HG03575 (cell line): ENCODE data around the gene TUBB2A.
A peak's percentile ranks its signal among the peaks of the same experiment; 100 is the strongest.

ENCODE experiments used
- ATAC-seq: cut with Tn5 transposase; IDR thresholded peaks from one replicate; pipeline ENCODE4 v1.9.1; 2021; ENCODE audit not compliant: unreplicated experiment, insufficient number of reproducible peaks, low FRiP score; ENCODE audit errors: extremely low read depth

TUBB2A gene

DNA sequence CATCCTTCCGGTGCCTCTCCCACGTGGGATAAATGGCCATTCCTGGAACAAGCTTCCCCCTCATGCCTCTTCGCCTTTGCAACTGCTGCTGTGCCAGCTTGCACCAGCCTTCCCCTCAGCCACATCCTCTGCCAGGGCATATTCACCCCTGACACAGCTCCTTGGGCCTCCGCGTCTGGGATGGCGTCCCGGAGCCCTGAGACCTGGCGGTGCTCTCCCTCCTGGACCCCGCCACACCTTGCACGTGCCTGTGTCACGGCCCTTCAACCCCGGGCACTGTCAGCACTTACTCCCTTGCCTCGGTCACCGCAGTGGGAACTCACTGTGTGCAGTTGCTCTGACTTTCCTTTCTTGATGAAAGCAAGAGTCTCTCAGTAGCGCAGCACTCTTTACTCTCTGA, 25.6 kb downstream of the TUBB2A start:
- no peak for ATAC-seq

GRCh38 chr6:3128356-3129108, 28.8 kb downstream of the TUBB2A start:
- no peak for ATAC-seq

DNA sequence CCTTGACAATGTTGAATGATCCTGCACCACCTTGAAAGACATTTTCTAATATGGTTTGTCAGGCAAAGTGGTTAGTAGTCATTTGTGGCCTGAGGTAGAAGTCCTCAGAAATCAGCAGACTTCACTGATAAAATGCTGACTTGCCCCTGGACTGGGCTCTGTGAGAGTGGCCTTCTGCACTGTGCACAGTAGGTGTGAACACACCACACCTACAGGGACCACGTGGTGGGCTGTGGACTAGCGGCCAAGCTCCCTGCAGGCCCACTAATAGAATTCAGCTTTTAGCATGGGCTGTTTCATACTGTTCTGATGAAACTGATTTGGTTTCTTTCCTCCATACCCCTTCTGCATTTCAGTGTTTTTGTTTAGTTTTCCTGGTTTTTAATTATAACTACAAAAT, 31.5 kb downstream of the TUBB2A start:
- ATAC-seq, result no peak

DNA sequence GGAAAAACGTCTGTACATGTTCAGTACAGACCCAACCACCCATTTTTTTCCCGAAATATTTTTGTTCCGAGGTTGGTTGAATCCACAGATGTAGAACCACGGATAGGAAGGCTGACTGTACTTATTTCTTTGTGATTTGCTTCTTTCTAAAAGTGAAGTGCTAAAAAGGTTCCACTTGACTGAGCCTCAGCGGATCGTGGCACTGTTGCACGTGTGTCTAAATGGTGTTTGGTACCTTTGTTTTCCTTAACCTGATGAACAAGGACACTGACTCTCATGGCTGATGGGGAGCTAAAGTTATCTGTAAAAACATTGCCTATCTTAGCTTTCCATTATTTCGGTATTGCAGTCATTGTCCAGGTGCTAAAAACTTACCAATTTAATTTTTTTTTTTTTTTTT, 32.7 kb downstream of the TUBB2A start:
- ATAC-seq, result no peak

GRCh38 chr6:3122823-3123182, 34.5 kb downstream of the TUBB2A start:
- ATAC-seq, result no peak

DNA sequence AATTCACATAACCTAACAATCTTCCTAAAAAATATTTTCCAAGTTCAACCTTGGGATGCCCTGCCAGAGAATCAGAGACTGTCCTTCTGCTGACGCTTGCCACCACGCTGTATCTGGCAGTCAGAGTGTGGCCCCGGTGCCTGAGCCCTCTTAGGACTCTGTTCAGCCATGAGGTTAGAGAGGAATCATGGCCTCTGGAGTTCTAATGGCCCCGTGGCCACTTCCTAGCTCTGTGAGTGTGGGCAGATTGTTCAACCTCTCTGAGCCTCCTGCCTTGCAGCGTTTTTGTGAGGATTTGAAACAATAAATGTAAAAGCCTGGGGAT, 36.6 kb downstream of the TUBB2A start:
- ATAC-seq, result no peak

DNA sequence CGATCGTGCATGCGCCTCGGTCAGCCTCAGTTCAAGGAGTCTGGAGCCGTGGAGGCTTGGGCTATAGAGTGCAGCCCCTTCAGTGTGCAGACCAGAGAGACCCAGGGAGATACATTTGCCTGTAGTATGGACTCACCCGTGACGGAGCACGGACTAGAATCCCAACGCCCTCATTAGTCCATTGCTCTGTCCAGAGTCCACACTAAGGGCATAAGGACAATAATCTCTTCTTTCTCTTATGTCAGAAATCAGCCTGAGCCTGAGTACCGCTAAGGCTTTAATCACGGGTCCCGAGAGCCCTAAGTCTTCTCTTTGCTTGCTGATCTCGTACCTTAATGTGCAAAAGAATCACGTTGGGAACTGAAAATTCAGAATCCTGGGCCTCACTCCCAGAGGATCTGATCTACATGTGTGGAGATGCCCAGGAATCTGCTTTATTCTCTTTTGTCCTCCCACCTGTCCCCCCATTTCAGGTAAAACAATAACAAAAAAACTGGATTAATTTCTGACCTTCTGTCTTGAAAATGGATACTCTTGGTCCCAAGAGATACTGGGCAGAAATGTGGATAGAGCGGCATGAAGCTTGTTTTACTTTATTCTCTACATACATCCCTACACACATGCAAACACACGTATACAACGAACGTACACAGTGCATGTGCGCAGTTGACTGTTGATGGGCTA, 38.2 kb downstream of the TUBB2A start:
- ATAC-seq, result no peak

- ATAC-seq, result peak; percentile 43
Observed at GRCh38 chr6:3118353-3119039, 38.8 kb downstream of the TUBB2A start, which contains the start of gene BPHL. Gene BPHL, plus strand, starts transcription at chr6:3118711. Its CDS starts 30 bp downstream, at chr6:3118741.

DNA sequence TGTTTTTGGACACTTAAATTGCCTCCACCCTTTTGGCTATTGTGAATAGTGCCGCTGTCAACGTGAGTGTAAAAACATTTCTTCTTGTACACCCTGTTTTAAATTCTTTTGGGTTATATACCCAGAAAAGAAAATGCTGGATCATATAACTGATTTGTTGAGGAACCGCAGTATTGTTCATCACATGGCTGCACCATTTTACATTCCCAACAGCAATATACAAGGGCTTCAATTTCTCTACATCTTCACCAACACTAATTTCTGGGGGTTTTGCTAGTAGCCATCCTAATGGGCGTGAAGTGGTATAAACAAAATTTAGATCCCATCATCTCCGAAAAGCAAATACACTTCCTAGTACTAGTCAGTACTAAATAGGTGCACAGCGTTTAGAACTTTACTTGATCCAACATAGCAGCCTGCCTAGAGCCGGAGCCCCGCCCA, 39.4 kb downstream of the TUBB2A start:
- no peak for ATAC-seq

GRCh38 chr6:3114377-3114776, 43.0 kb downstream of the TUBB2A start:
- no peak for ATAC-seq

DNA sequence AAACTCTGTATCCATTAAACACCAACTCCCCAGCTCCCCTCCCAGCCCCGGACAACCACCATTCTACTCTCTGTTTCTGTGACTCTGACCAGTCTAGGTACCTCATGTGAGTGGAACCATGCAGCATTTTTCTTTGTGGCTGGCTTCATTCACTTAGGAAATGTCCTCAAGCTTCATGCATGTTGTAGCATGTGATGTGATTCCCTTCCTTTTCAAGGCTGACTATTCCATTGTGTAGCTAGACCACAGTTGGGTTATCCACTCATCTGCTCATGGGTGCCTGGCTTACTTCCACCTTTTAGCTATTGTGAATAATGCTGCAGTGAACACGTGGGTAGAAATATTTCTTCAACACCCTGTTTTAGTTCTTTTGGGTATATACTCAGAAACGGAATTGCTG, 47.6 kb downstream of the TUBB2A start:
- ATAC-seq, result no peak

- ATAC-seq, result no peak
Observed at GRCh38 chr6:3108746-3109414, 48.5 kb downstream of the TUBB2A start.
